Uterus (tissue), 2 donors: ENCODE results near the gene SLC51B.

Experiments used
- CTCF ChIP-seq, 4 experiments: fragments of 200-600 bp in 2 of 4; fragments of 450-650 bp in 2 of 4; sonication (generic) in 2 of 4; IDR thresholded peaks; one replicate each; pipeline ENCODE4 v1.5.1; 2016 to 2019; ENCODE audit warnings: antibody characterized with exemption in 4 of 4, mild to moderate bottlenecking in 2 of 4, moderate library complexity in 1 of 4
- POLR2A ChIP-seq, 2 donors: fragments of 450-650 bp; IDR thresholded peaks; one replicate each; pipeline ENCODE4 v1.6.1; 2016; ENCODE audit warnings: antibody characterized with exemption in 2 of 2, mild to moderate bottlenecking in 1 of 2, moderate library complexity in 1 of 2

- TF ChIP-seq CTCF (IDR thresholded peaks at IDR 0.05) (no peak), POLR2A (IDR thresholded peaks at IDR 0.05) (no peak)
Measured at GRCh38 chr15:65059931-65060596, 14.9 kb downstream of the SLC51B start.
